H9 (cell line): ENCODE results near the gene SDC3. TPM values are rescaled to one million over a fixed set of nuclear protein-coding genes. Genes with fewer than 3 reads are reported as not detected.

ENCODE experiments used
- DNase-seq: peaks from one replicate; pipeline ENCODE4 v3.0.0-alpha.2; 2017
- H2AFZ ChIP-seq: one replicate; pipeline ENCODE4 v1.6.1; 2013; ENCODE audit warnings: mild to moderate bottlenecking, low read length, control low read depth, moderate library complexity
- H2AK5ac ChIP-seq: 2 replicates; pipeline ENCODE4 v1.6.1; 2013; ENCODE audit warnings: low read length, control low read depth, mixed read lengths; ENCODE audit not compliant: insufficient read length
- H2BK120ac ChIP-seq: one replicate; pipeline ENCODE4 v1.6.1; 2013; ENCODE audit warnings: low read depth, mild to moderate bottlenecking, low read length, control low read depth, inconsistent platforms; ENCODE audit not compliant: poor library complexity, severe bottlenecking
- H2BK12ac ChIP-seq: 2 replicates; pipeline ENCODE4 v1.6.1; 2013; ENCODE audit warnings: low read length, control low read depth, mixed read lengths, low read depth; ENCODE audit not compliant: insufficient read length
- H2BK15ac ChIP-seq: 2 replicates; pipeline ENCODE4 v1.6.1; 2013; ENCODE audit warnings: low read depth, low read length, control low read depth
- H2BK20ac ChIP-seq: one replicate; pipeline ENCODE4 v1.6.1; 2013; ENCODE audit warnings: low read depth, mild to moderate bottlenecking, low read length, control low read depth, inconsistent platforms; ENCODE audit not compliant: poor library complexity, severe bottlenecking
- H2BK5ac ChIP-seq: 2 replicates; pipeline ENCODE4 v1.6.1; 2013; ENCODE audit warnings: low read length, control low read depth, mixed read lengths; ENCODE audit not compliant: insufficient read length
- H3K14ac ChIP-seq: 2 replicates; pipeline ENCODE4 v1.6.1; 2013; ENCODE audit warnings: low read length, control low read depth; ENCODE audit not compliant: insufficient read depth
- H3K18ac ChIP-seq: 2 replicates; pipeline ENCODE4 v1.6.1; 2013; ENCODE audit warnings: low read depth, mild to moderate bottlenecking, mixed read lengths, low read length, control low read depth; ENCODE audit not compliant: insufficient read length
- H3K23ac ChIP-seq: 2 replicates; pipeline ENCODE4 v1.6.1; 2013; ENCODE audit warnings: low read length, control low read depth, mixed read lengths, low read depth; ENCODE audit not compliant: insufficient read length
- H3K23me2 ChIP-seq: 2 replicates; pipeline ENCODE4 v1.6.1; 2013; ENCODE audit warnings: low read depth, mild to moderate bottlenecking, mixed read lengths, low read length, control low read depth; ENCODE audit not compliant: insufficient read length, poor library complexity, severe bottlenecking
- H3K27ac ChIP-seq: 2 replicates; pipeline ENCODE4 v1.5.1; 2013; ENCODE audit warnings: low read length, control low read depth, mixed read lengths, low read depth; ENCODE audit not compliant: insufficient read length
- H3K27me3 ChIP-seq: 2 replicates; pipeline ENCODE4 v1.6.1; 2013; ENCODE audit warnings: low read length, control low read depth, inconsistent platforms; ENCODE audit not compliant: insufficient read depth
- H3K4ac ChIP-seq: 2 replicates; pipeline ENCODE4 v1.6.1; 2013; ENCODE audit warnings: low read depth, mild to moderate bottlenecking, control low read depth, inconsistent platforms, low read length, moderate library complexity
- H3K4me1 ChIP-seq: 2 replicates; pipeline ENCODE4 v1.6.1; 2013; ENCODE audit warnings: low read length, control low read depth, inconsistent platforms; ENCODE audit not compliant: insufficient read depth
- H3K4me2 ChIP-seq: 2 replicates; pipeline ENCODE4 v1.6.1; 2013; ENCODE audit warnings: low read length, control low read depth, mixed read lengths; ENCODE audit not compliant: insufficient read length, insufficient read depth
- H3K56ac ChIP-seq: 2 replicates; pipeline ENCODE4 v1.6.1; 2013; ENCODE audit warnings: low read depth, mild to moderate bottlenecking, mixed read lengths, low read length, control low read depth; ENCODE audit not compliant: insufficient read length
- H3K79me1 ChIP-seq: 2 replicates; pipeline ENCODE4 v1.6.1; 2013; ENCODE audit warnings: low read depth, mild to moderate bottlenecking, moderate library complexity, low read length, control low read depth, inconsistent platforms; ENCODE audit not compliant: insufficient read depth, poor library complexity, severe bottlenecking
- H3K79me2 ChIP-seq: 2 replicates; pipeline ENCODE4 v1.6.1; 2013; ENCODE audit warnings: low read length, control low read depth, inconsistent platforms; ENCODE audit not compliant: insufficient read depth
- H3K9ac ChIP-seq: 2 replicates; pipeline ENCODE4 v1.6.1; 2013; ENCODE audit warnings: low read length, control low read depth, mixed read lengths; ENCODE audit not compliant: insufficient read length; ENCODE audit errors: extremely low read depth
- H3K9me3 ChIP-seq: one replicate; pipeline ENCODE4 v1.6.1; 2013; ENCODE audit warnings: low read depth, low read length, inconsistent platforms; ENCODE audit not compliant: control insufficient read depth
- H3T11ph ChIP-seq: one replicate; pipeline ENCODE4 v1.6.1; 2013; ENCODE audit warnings: mild to moderate bottlenecking, low read length, control low read depth, inconsistent platforms
- H4K20me1 ChIP-seq: one replicate; pipeline ENCODE4 v1.6.1; 2013; ENCODE audit not compliant: control insufficient read depth, insufficient read length, insufficient read depth
- H4K5ac ChIP-seq: 2 replicates; pipeline ENCODE4 v1.6.1; 2013; ENCODE audit warnings: low read depth, mild to moderate bottlenecking, mixed read lengths, low read length, control low read depth; ENCODE audit not compliant: insufficient read length
- H4K8ac ChIP-seq: replicated peaks from 2 replicates; pipeline ENCODE4 v1.6.1; 2013; ENCODE audit warnings: low read length, control low read depth, mixed read lengths, low read depth; ENCODE audit not compliant: insufficient read length
- H4K91ac ChIP-seq: 2 replicates; pipeline ENCODE4 v1.6.1; 2013; ENCODE audit warnings: low read depth, mild to moderate bottlenecking, moderate library complexity, mixed read lengths, low read length, control low read depth; ENCODE audit not compliant: insufficient read length
- H3K27ac Mint-ChIP-seq, 3 experiments: 2 replicates in 2 of 3; 3 replicates in 1 of 3; pipeline ENCODE4 v1.8.0; 2020 to 2021; ENCODE audit warnings: mixed read lengths in 3 of 3, mild to moderate bottlenecking in 1 of 3, moderate library complexity in 1 of 3
- H3K27me3 Mint-ChIP-seq: 2 replicates; pipeline ENCODE4 v1.8.0; 2021; ENCODE audit warnings: low read depth, mild to moderate bottlenecking, moderate library complexity, mixed read lengths
- H3K36me3 Mint-ChIP-seq, 3 experiments: 2 replicates in 2 of 3; 3 replicates in 1 of 3; pipeline ENCODE4 v1.8.0; 2020 to 2021; ENCODE audit warnings: low read depth in 3 of 3, mixed read lengths in 3 of 3; ENCODE audit not compliant: insufficient read depth in 1 of 3
- H3K4me1 Mint-ChIP-seq, 2 experiments: 2 replicates each; pipeline ENCODE4 v1.8.0; 2020; ENCODE audit warnings: mixed read lengths in 2 of 2
- H3K4me3 Mint-ChIP-seq, 2 experiments: 2 replicates in 1 of 2; 3 replicates in 1 of 2; pipeline ENCODE4 v1.8.0; 2020 to 2021; ENCODE audit warnings: mild to moderate bottlenecking in 2 of 2, mixed read lengths in 2 of 2, moderate library complexity in 1 of 2
- H3K9me3 Mint-ChIP-seq, 2 experiments: 2 replicates in 1 of 2; 3 replicates in 1 of 2; pipeline ENCODE4 v1.8.0; 2020; ENCODE audit warnings: mild to moderate bottlenecking in 2 of 2, mixed read lengths in 2 of 2, moderate library complexity in 1 of 2
- CTCF ChIP-seq: fragments of 200-600 bp; sonication (generic); conservative IDR thresholded peaks from 3 replicates; pipeline ENCODE4 v1.8.0; 2021; ENCODE audit warnings: antibody characterized with exemption, mild to moderate bottlenecking
- WGBS: extraction: QIAGEN DNeasy Blood & Tissue Kit; methylation state at CpG from one replicate; pipeline ENCODE4 v1.1.7; 2013; ENCODE audit warnings: missing lambda C conversion rate, low lambda C conversion rate, mixed read lengths; ENCODE audit not compliant: insufficient read length; ENCODE audit errors: extremely low coverage; 5-methylcytosine and 5-hydroxymethylcytosine counted together
- total RNA-seq: library from RNA; stranded (reverse); gene quantifications from 2 replicates; pipeline ENCODE4 v1.2.1, GENCODE V29; 2021

The SDC3 gene
- total RNA-seq, 1 experiment from 2014 or later = 25.9 TPM

DNA sequence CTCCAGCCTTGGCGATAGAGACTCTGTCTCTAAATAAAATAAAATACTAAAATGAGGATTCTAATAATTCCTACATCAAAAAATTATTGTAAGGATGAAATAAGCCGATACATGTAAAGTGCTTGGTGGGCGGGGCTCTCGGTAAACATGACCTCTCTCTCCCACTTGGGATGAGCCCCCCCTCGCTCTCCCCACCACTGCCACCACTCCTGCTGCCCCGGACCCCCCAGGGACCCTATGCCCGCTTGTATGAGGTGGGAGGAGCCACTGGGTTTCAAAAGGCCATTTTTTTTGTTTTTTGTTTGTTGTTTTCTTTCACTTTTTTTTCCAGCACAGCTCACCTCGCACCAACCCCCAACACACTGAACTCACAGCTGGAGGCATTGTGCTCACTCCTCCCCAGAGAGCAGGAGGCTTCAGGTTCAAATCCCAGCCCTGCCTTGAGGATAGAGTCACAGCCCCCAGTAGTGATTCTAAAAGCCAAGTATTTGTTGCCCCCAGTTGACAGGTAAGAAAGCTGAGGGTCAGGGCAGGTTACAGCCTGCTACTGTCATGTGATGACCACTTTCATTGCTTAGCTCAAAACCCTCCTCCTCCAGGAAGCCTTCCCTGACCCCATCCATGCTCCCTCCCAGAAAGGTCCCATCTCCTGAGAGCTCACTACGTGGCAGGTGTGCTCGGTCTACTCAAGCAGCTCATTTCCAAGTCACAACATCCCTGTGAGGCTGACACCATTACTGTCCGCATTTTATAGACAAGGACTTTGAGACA lies 4.2 kb downstream of the SDC3 start:
- H3K9me3 Mint-ChIP-seq = no peaks in the 10 kb centered on the region
- Histone ChIP-seq H3K9me3 (no peaks in the 10 kb centered on the region), H3K14ac (no peak overlapping the region), H2BK20ac (no peak overlapping the region), H3K4me2 (no peak overlapping the region), H3K18ac (no peak overlapping the region), H2BK120ac (no peak overlapping the region), H4K5ac (no peak overlapping the region), H3K23me2 (peaks cover 7% of the 10 kb centered on the region), H2BK12ac (no peak overlapping the region), H2AFZ (no peak overlapping the region), H3K27me3 (no peaks in the 10 kb centered on the region), H3K79me1 (no peaks in the 10 kb centered on the region), H3K79me2 (0 out of 2 replicates have a peak, but pooled peaks cover 2% of the 10 kb centered on the region), H4K91ac (no peak overlapping the region), H3K56ac (no peak overlapping the region), H4K8ac (no peak overlapping the region), H3K23ac (no peak overlapping the region), H3T11ph (no peak overlapping the region), H2AK5ac (no peak overlapping the region), H2BK15ac (no peak overlapping the region), H3K4ac (no peak overlapping the region), H4K20me1 (peaks cover 6% of the 10 kb centered on the region), H3K4me1 (no peaks in the 10 kb centered on the region; the same call in 1 of the 2 replicates), H2BK5ac (no peak overlapping the region), H3K27ac (no peak overlapping the region), H3K9ac (no peak overlapping the region)
- no peaks in the 10 kb centered on the region for H3K36me3 Mint-ChIP-seq
- peak overlapping the region in 2 of 3 experiments; percentile 72 to 84; a peak in 3 of 7 replicates for H3K27ac Mint-ChIP-seq
- H3K27me3 Mint-ChIP-seq = peaks cover 22% of the 10 kb centered on the region
- DNase-seq = no peak
- peak overlapping the region in 1 of 2 experiments; percentile 63; a peak in 2 of 5 replicates for H3K4me3 Mint-ChIP-seq
- no CpG with 5 or more reads among the region's 11 CpGs for WGBS
- TF ChIP-seq CTCF = no peak
- peaks cover 38 to 60% of the 10 kb centered on the region in 2 experiments for H3K4me1 Mint-ChIP-seq
